ENCODE measurements around the gene ATXN1.

GRCh38 chr6:16338577-16339264 is 422.5 kb downstream of the ATXN1 start:
- TF ChIP-seq CTCF (IDR thresholded peaks at IDR 0.05) (peak in 2 of 5 experiments; percentile 24 to 51), POLR2A (IDR thresholded peaks at IDR 0.05) (no peak), EP300 (IDR thresholded peaks at IDR 0.05) (peak; percentile 21 to 78)
